HepG2 (cell line): ENCODE results near the gene CATSPERD. TPM values are rescaled to one million over a fixed set of nuclear protein-coding genes. Genes with fewer than 3 reads are reported as not detected.
A peak's percentile ranks its signal among the peaks of the same experiment; 100 is the strongest.

Source experiments
- CHD2 ChIP-seq: IDR thresholded peaks from 2 replicates; pipeline ENCODE4 v1.6.1; 2011; ENCODE audit warnings: low read depth, low read length, improper control_type of control experiment
- CREB3 ChIP-seq: sonication (generic); formaldehyde crosslinking; IDR thresholded peaks from 2 replicates; pipeline ENCODE4 v1.5.0; 2020; ENCODE audit warnings: missing genetic modification reagents
- HCFC1 ChIP-seq: fragments of 150-350 bp; IDR thresholded peaks from 2 replicates; pipeline ENCODE4 v1.6.1; 2014; ENCODE audit warnings: low read depth, low read length
- IRX3 ChIP-seq: sonication (generic); formaldehyde crosslinking; IDR thresholded peaks from 2 replicates; pipeline ENCODE4 v1.8.1; 2023; ENCODE audit warnings: mild to moderate bottlenecking, low read depth, missing genetic modification reagents, borderline replicate concordance
- KAT7 ChIP-seq: IDR thresholded peaks from 2 replicates; pipeline ENCODE4 v1.6.1; 2018; ENCODE audit warnings: borderline replicate concordance, missing compliant biosample characterization
- KDM4B ChIP-seq: sonication (generic); formaldehyde crosslinking; IDR thresholded peaks from 2 replicates; pipeline ENCODE4 v1.4.0; 2020; ENCODE audit warnings: missing genetic modification reagents
- KLF16 ChIP-seq, 2 experiments: sonication (generic) in 1 of 2; formaldehyde crosslinking in 1 of 2; IDR thresholded peaks; 2 replicates each; pipeline versions ENCODE4 v1.6.1 to v1.8.0; 2016 to 2023; ENCODE audit warnings: missing genetic modification reagents in 2 of 2, missing compliant biosample characterization in 1 of 2
- MAF1 ChIP-seq: sonication (generic); formaldehyde crosslinking; IDR thresholded peaks from 2 replicates; pipeline ENCODE4 v1.5.0; 2020; ENCODE audit warnings: missing genetic modification reagents, borderline replicate concordance
- MXD1 ChIP-seq: sonication (generic); formaldehyde crosslinking; IDR thresholded peaks from 2 replicates; pipeline ENCODE4 v1.4.0; 2020; ENCODE audit warnings: mild to moderate bottlenecking, missing genetic modification reagents
- NAIF1 ChIP-seq: sonication (generic); formaldehyde crosslinking; IDR thresholded peaks from 2 replicates; pipeline ENCODE4 v1.5.0; 2020; ENCODE audit warnings: mild to moderate bottlenecking, missing genetic modification reagents, borderline replicate concordance
- PLSCR1 ChIP-seq: sonication (generic); formaldehyde crosslinking; IDR thresholded peaks from 2 replicates; pipeline ENCODE4 v1.5.0; 2020; ENCODE audit warnings: missing genetic modification reagents, mild to moderate bottlenecking, borderline replicate concordance
- RXRB ChIP-seq: IDR thresholded peaks from 2 replicates; pipeline ENCODE4 v1.6.1; 2016; ENCODE audit warnings: borderline replicate concordance, missing genetic modification reagents, missing compliant biosample characterization
- THAP7 ChIP-seq: sonication (generic); formaldehyde crosslinking; IDR thresholded peaks from 2 replicates; pipeline ENCODE4 v1.8.1; 2023; ENCODE audit warnings: mild to moderate bottlenecking, missing genetic modification reagents
- THAP8 ChIP-seq: sonication (generic); formaldehyde crosslinking; IDR thresholded peaks from 2 replicates; pipeline ENCODE4 v1.5.1; 2020; ENCODE audit warnings: missing genetic modification reagents, mild to moderate bottlenecking, borderline replicate concordance
- TIGD3 ChIP-seq: sonication (generic); formaldehyde crosslinking; IDR thresholded peaks from 2 replicates; pipeline ENCODE4 v1.5.1; 2020; ENCODE audit warnings: mild to moderate bottlenecking, missing genetic modification reagents, borderline replicate concordance
- U2AF1 ChIP-seq: fragments of 200-400 bp; formaldehyde crosslinking; optimal IDR thresholded peaks from 2 replicates; pipeline ENCODE3; 2017; ENCODE audit warnings: mild to moderate bottlenecking, low read depth, low read length
- ZMAT5 ChIP-seq: sonication (generic); formaldehyde crosslinking; IDR thresholded peaks from 2 replicates; pipeline ENCODE4 v1.5.0; 2020; ENCODE audit warnings: mild to moderate bottlenecking, low read depth, missing genetic modification reagents, borderline replicate concordance
- ZNF33B ChIP-seq: sonication (generic); formaldehyde crosslinking; IDR thresholded peaks from 2 replicates; pipeline ENCODE4 v1.5.1; 2020; ENCODE audit warnings: mild to moderate bottlenecking, missing genetic modification reagents
- ZNF761 ChIP-seq: sonication (generic); formaldehyde crosslinking; conservative IDR thresholded peaks from 2 replicates; pipeline ENCODE4 v1.4.0; 2020; ENCODE audit warnings: mild to moderate bottlenecking, missing genetic modification reagents
- ZNF775 ChIP-seq: sonication (generic); formaldehyde crosslinking; IDR thresholded peaks from 2 replicates; pipeline ENCODE4 v1.4.0; 2020; ENCODE audit warnings: missing genetic modification reagents, mild to moderate bottlenecking, moderate library complexity, borderline replicate concordance
- polyA plus RNA-seq, 8 experiments: library from polyadenylated mRNA; depleted of rRNA in 3 of 8; stranded (reverse) in 7 of 8; unstranded in 1 of 8; fragments of >200 nt; fragmentation: Illumina TruSeq in 4 of 8; extraction: Trizol in 4 of 8; gene quantifications; 2 replicates each; pipeline versions ENCODE4 v1.2.1 to v1.2.3, GENCODE V29; 2011 to 2016; ENCODE audit warnings: low read depth in 4 of 8, missing spikeins in 1 of 8, mixed read lengths in 1 of 8; ENCODE audit not compliant: insufficient read depth in 1 of 8
- total RNA-seq, 5 experiments: library from RNA; depleted of rRNA; stranded (reverse); fragments of >200 nt; fragmentation: Illumina TruSeq; extraction: Trizol; gene quantifications; 2 replicates each; pipeline ENCODE4 v1.2.3, GENCODE V29; 2016; ENCODE audit warnings: low read depth in 1 of 5

CATSPERD gene
- total and polyA plus RNA-seq, 2 of the 13 experiments (the other 11 are each of a cell fraction or from before 2014, with no cell fraction given): 0.04 TPM; not detected in 1

- no peak for TF ChIP-seq THAP8 (CRISPR knock-in tag)
- peak; percentile 67; the same call in 1 of the 2 replicates for TF ChIP-seq KAT7
- 0 out of 2 replicates have a peak, but pooled peaks have one; percentile 75 for TF ChIP-seq ZNF775
- peak; percentile 40 for TF ChIP-seq RXRB
- peak; percentile 53; the same call in 1 of the 2 replicates for TF ChIP-seq ZNF33B (CRISPR knock-in tag)
- peak in 1 of 2 experiments; percentile 73; a peak in 2 of 4 replicates for TF ChIP-seq KLF16 (CRISPR knock-in tag; IDR thresholded peaks at IDR 0.05)
- TF ChIP-seq TIGD3 (CRISPR knock-in tag): peak; percentile 93
- TF ChIP-seq MXD1: peak; percentile 99; the same call in 1 of the 2 replicates
- TF ChIP-seq CHD2: no peak
- no peak for TF ChIP-seq CREB3 (CRISPR knock-in tag)
- 0 out of 2 replicates have a peak, but pooled peaks have one; percentile 41 for TF ChIP-seq THAP7 (CRISPR knock-in tag)
- no peak for TF ChIP-seq ZMAT5 (CRISPR knock-in tag)
- no peak for TF ChIP-seq U2AF1
- TF ChIP-seq IRX3: peak; percentile 93
- TF ChIP-seq MAF1 (CRISPR knock-in tag): no peak
- TF ChIP-seq NAIF1 (CRISPR knock-in tag): peak; percentile 71; the same call in 1 of the 2 replicates
- peak; percentile 93 for TF ChIP-seq HCFC1
- no peak for TF ChIP-seq KDM4B (CRISPR knock-in tag)
- peak; percentile 62; the same call in 1 of the 2 replicates for TF ChIP-seq ZNF761
- TF ChIP-seq PLSCR1 (CRISPR knock-in tag): no peak
Observed at GRCh38 chr19:5790559-5791520, 70.4 kb downstream of the CATSPERD start, which contains the start of gene DUS3L (continued).
